Measurements from ENCODE around the gene CNTN1.

GRCh38 chr12:40980427-40980961, 288.3 kb downstream of the CNTN1 start:
- TF ChIP-seq POLR2A (IDR thresholded peaks at IDR 0.05): no peak
- TF ChIP-seq CTCF (IDR thresholded peaks at IDR 0.05): no peak
